BLaER1 treated with 17β-estradiol and CSF1 and Interleukin-3, amounts not matched to agents 10 nM and 100 nM (cell line): Measurements from ENCODE around the gene NUP93.
A peak's percentile ranks its signal among the peaks of the same experiment; 100 is the strongest.

Source experiments
- H3K27ac ChIP-seq, 11 experiments: shearing (Covaris generic); formaldehyde crosslinking; 2 replicates each; pipeline ENCODE4 v1.8.1; 2022
- H3K27me3 ChIP-seq, 11 experiments: shearing (Covaris generic); formaldehyde crosslinking; 2 replicates each; pipeline ENCODE4 v1.8.1; 2022
- H3K36me3 ChIP-seq, 11 experiments: shearing (Covaris generic); formaldehyde crosslinking; 2 replicates each; pipeline ENCODE4 v1.8.1; 2022
- H3K4me1 ChIP-seq, 10 experiments: shearing (Covaris generic); formaldehyde crosslinking; 2 replicates each; pipeline ENCODE4 v1.8.1; 2022
- H3K4me2 ChIP-seq, 11 experiments: shearing (Covaris generic); formaldehyde crosslinking; 2 replicates each; pipeline ENCODE4 v1.8.1; 2022
- H3K4me3 ChIP-seq, 10 experiments: shearing (Covaris generic); formaldehyde crosslinking; 2 replicates each; pipeline ENCODE4 v1.8.1; 2022
- H3K9ac ChIP-seq, 11 experiments: shearing (Covaris generic); formaldehyde crosslinking; 2 replicates each; pipeline ENCODE4 v1.8.1; 2022
- H3K9me3 ChIP-seq, 11 experiments: shearing (Covaris generic); formaldehyde crosslinking; replicated peaks in 1 of 11; 2 replicates each; pipeline ENCODE4 v1.8.1; 2022
- H4K20me1 ChIP-seq, 11 experiments: shearing (Covaris generic); formaldehyde crosslinking; 2 replicates each; pipeline ENCODE4 v1.8.1; 2022
- Cebpa-rat ChIP-seq, 11 experiments: shearing (Covaris generic); IDR thresholded peaks; 2 replicates each; pipeline ENCODE4 v1.8.1; 2022

Gene NUP93

DNA sequence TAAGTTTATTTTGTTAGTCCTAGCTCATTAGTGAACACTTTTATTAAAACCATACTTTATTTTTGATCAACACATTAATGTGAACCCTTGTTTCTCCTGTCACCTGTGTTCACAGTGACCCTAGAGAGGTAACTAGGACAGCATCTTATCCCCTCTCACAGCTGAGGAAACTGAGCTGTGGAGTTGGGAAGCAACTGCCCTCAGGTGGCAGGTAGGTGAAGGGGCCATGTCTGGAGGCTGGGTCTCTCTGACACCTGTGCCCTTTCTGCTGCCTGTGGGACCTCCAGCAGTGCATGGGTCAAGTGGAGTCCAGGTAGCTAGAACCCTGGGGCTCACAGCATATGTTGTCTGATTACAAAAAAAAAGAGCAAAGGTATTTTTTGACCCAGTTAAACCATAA is 112.2 kb downstream of the NUP93 start:
- no peaks in the 10 kb centered on the region for H3K9me3 ChIP-seq
- peaks cover 3 to 9% (median 5%) of the 10 kb centered on the region in 10 experiments; a peak in 18 of 20 replicates for H3K4me1 ChIP-seq
- H3K4me2 ChIP-seq, result no peak overlapping the region
- peaks cover 85 to 99% (median 94%) of the 10 kb centered on the region in 11 experiments for H3K36me3 ChIP-seq
- H4K20me1 ChIP-seq, result no peaks in the 10 kb centered on the region
- H3K4me3 ChIP-seq, result no peak overlapping the region
- H3K27ac ChIP-seq, result no peak overlapping the region
- TF ChIP-seq Cebpa-rat (IDR thresholded peaks at IDR 0.05), result no peak
- no peaks in the 10 kb centered on the region for H3K27me3 ChIP-seq
- no peak overlapping the region for H3K9ac ChIP-seq

GRCh38 chr16:56844056-56844455 is 114.1 kb downstream of the NUP93 start:
- no peaks in the 10 kb centered on the region for H4K20me1 ChIP-seq
- H3K27me3 ChIP-seq, result no peaks in the 10 kb centered on the region
- no peak overlapping the region for H3K4me3 ChIP-seq
- peaks cover 6 to 14% (median 12%) of the 10 kb centered on the region in 11 experiments; a peak in 20 of 22 replicates for H3K9me3 ChIP-seq
- TF ChIP-seq Cebpa-rat (IDR thresholded peaks at IDR 0.05), result no peak
- H3K4me2 ChIP-seq, result no peak overlapping the region
- peaks cover 22 to 28% (median 24%) of the 10 kb centered on the region in 10 experiments for H3K4me1 ChIP-seq
- H3K27ac ChIP-seq, result no peak overlapping the region
- H3K36me3 ChIP-seq, result peaks cover 66 to 86% (median 76%) of the 10 kb centered on the region in 11 experiments
- no peak overlapping the region for H3K9ac ChIP-seq

- Histone ChIP-seq H4K20me1 (no peaks in the 10 kb centered on the region), H3K4me2 (peak overlapping the region; percentile 8 to 75 (median 61); a peak in 18 of 22 replicates), H3K36me3 (peaks cover 33 to 53% (median 43%) of the 10 kb centered on the region in 11 experiments), H3K9me3 (peaks cover 6 to 14% (median 12%) of the 10 kb centered on the region in 11 experiments; a peak in 20 of 22 replicates), H3K4me1 (peaks cover 48 to 60% (median 56%) of the 10 kb centered on the region in 10 experiments), H3K27me3 (no peaks in the 10 kb centered on the region), H3K4me3 (no peak overlapping the region), H3K9ac (peak overlapping the region in 6 of 11 experiments; percentile 3 to 36 (median 20); a peak in 3 of 22 replicates), H3K27ac (peak overlapping the region in 10 of 11 experiments; percentile 5 to 59 (median 33); a peak in 17 of 22 replicates)
- no peak for TF ChIP-seq Cebpa-rat (IDR thresholded peaks at IDR 0.05)
Measured at GRCh38 chr16:56847173-56847910, 117.4 kb downstream of the NUP93 start.

DNA sequence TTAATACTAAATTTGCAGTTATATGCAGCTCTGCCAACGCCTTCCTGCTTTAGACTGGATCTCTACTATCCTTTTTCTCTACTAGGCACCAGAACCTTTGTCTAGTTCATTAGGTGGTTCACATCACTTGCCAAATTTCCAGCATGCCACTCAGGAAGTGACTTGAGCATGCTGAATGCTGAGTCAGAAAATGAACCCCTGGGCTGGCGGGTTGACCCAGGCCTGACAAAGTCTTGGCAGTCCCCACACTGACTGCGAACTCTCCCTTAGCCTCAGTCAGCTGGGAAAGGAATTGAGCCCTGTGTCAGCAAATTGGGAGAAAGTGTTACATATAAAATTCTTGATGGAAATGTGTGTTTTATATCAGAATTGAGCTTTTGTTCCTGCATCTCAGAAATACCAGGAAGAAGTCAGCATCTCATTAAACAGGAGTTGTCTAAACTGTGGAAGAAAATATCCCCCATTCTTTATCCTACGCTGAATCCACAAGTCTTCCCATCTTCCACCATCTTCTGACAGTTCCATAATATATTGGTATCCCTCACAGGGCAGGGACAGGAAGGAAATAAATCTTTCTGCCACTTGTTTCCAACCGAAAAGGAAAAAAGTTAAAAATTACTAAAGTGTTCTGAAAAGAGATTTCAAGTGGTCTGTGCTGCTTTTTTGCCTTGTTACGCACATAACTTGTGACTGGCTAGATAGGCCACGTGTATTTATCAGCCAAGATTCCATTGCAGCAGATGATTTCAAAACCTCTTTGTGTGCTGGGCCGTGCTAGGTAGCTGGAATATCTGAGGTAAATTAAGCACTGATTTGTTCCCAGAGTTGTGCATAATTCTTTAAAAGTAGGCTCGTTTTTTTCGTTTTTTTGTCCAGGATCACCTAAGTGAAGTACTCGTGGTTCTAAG is 118.4 kb downstream of the NUP93 start:
- peak overlapping the region in 7 of 11 experiments; percentile 7 to 59 (median 43); a peak in 13 of 22 replicates for H3K27ac ChIP-seq
- H3K4me3 ChIP-seq, result 0 out of 20 replicates have a peak overlapping the region, but pooled peaks of 1 of the 10 experiments have one; percentile 5
- H3K4me1 ChIP-seq, result peaks cover 52 to 67% (median 64%) of the 10 kb centered on the region in 10 experiments
- no peaks in the 10 kb centered on the region for H4K20me1 ChIP-seq
- peaks cover 24 to 44% (median 34%) of the 10 kb centered on the region in 11 experiments for H3K36me3 ChIP-seq
- H3K9me3 ChIP-seq, result peaks cover 6 to 14% (median 12%) of the 10 kb centered on the region in 11 experiments; a peak in 20 of 22 replicates
- 0 out of 22 replicates have a peak overlapping the region, but pooled peaks of 1 of the 11 experiments have one; percentile 45 for H3K9ac ChIP-seq
- H3K27me3 ChIP-seq, result no peaks in the 10 kb centered on the region
- peak overlapping the region; percentile 48 to 75 (median 64); a peak in 20 of 22 replicates for H3K4me2 ChIP-seq
- no peak for TF ChIP-seq Cebpa-rat (IDR thresholded peaks at IDR 0.05)

DNA sequence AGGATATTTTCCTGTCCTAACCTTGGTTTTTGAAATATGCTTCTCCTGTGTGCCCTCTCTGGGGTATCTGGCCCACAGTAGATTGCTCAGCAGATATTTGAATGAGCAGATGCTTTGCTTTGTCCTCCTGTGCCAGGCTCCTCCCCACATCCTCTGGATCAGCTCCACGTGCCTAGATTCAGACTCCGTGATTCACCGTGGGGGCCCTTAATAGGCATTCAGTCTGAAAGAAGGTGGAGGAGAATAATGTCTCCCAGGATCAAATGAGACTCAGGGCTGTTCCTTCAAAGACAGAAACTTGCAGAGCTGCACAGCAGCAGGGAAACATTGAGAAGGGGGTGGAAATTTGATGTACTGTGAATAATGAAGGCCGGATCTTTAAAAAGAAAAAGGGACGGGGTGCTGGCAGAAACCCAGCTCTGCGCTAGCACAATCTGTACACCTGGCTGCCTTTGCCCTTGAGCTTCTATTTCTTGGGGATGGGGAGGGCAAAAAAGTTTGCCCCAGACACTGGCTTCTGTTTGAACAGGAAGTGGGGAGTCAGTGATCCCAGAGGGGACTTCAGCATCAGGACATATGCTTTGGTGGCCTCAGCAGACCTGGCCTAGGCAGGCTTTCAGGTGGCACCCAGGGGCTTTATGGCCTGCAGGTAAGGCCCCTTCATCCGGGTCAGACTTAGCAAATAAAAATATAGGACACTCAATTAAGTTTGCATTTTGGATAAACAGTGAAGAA is 119.2 kb downstream of the NUP93 start:
- Histone ChIP-seq H4K20me1 (no peaks in the 10 kb centered on the region), H3K4me2 (peak overlapping the region; percentile 48 to 75 (median 64)), H3K27ac (peak overlapping the region in 3 of 11 experiments; percentile 9 to 43 (median 19); a peak in 3 of 22 replicates), H3K36me3 (peaks cover 16 to 35% (median 25%) of the 10 kb centered on the region in 11 experiments), H3K4me3 (no peak overlapping the region), H3K9me3 (peaks cover 6 to 14% (median 12%) of the 10 kb centered on the region in 11 experiments; a peak in 20 of 22 replicates), H3K4me1 (peaks cover 52 to 67% (median 64%) of the 10 kb centered on the region in 10 experiments), H3K27me3 (no peaks in the 10 kb centered on the region), H3K9ac (peak overlapping the region in 5 of 11 experiments; percentile 9 to 45 (median 24); a peak in 3 of 22 replicates)
- TF ChIP-seq Cebpa-rat (IDR thresholded peaks at IDR 0.05), result no peak

DNA sequence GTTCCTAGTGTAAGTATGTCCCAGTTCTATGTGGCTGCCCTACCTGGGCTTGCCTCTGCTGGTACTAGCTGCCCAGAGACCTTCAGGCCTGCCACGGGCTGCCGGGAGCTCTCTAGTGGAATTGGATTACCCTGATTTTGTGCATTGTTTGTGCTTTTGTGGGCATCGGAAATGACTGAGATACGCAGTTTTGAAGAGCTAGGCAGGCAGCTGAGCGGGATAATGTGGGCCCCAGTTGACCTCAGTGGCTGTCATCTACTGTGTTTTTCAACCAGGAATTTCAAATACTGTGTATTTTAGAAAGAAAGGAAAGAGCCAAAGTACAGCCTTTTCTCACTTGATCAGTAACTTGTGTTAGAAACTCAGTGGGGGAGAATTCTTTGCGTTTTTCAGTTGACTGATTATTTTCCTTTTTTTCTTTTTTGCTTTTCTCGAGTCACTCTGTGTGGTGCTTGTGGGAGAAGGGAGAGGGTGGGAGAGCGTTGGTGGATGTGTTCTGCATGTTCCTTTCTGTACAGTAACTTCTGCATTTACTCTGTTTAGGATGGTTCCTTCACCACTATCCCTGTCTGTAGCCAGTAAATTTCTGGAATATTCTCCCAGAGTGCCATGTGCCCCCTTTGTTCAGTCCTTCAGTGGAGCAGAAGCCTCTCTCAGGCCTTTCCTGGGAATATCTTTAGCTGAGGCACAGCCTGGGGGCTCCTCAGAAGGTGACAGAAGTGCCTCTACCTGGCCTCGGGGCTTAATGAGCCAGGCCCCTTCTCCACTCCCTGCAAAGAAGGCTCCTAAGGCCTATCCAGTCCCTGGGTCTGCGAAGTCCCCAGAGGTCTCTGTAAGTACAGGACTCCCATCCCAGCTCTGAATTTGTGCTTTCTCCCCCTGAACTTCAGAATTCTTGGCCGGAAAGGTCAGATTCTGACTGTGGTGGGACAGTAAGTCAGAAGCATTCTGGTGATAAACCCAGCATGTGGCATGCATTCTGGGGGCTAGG is 120.1 kb downstream of the NUP93 start:
- H3K4me2 ChIP-seq, result peak overlapping the region; percentile 48 to 75 (median 64)
- H3K27ac ChIP-seq, result peak overlapping the region in 6 of 11 experiments; percentile 1 to 43 (median 14); a peak in 6 of 22 replicates
- no peaks in the 10 kb centered on the region for H3K27me3 ChIP-seq
- H3K9me3 ChIP-seq, result peaks cover 6 to 14% (median 12%) of the 10 kb centered on the region in 11 experiments; a peak in 20 of 22 replicates
- peaks cover 7 to 27% (median 17%) of the 10 kb centered on the region in 11 experiments for H3K36me3 ChIP-seq
- no peak for TF ChIP-seq Cebpa-rat (IDR thresholded peaks at IDR 0.05)
- peak overlapping the region in 4 of 11 experiments; percentile 9 to 26 (median 17); a peak in 3 of 22 replicates for H3K9ac ChIP-seq
- peaks cover 52 to 70% (median 64%) of the 10 kb centered on the region in 10 experiments for H3K4me1 ChIP-seq
- H4K20me1 ChIP-seq, result no peaks in the 10 kb centered on the region
- no peak overlapping the region for H3K4me3 ChIP-seq
